GM21576 (cell line): Measurements from ENCODE around the gene MEI4.
"Not testable (repeated sequence)": the region's sequence is repeated elsewhere in the genome, so short reads cannot be mapped to it uniquely, and the experiment has no call there.

Experiments
- ATAC-seq: cut with Tn5 transposase; IDR thresholded peaks from one replicate; pipeline ENCODE4 v1.9.1; 2021; ENCODE audit warnings: mild to moderate bottlenecking, moderate library complexity; ENCODE audit not compliant: unreplicated experiment

MEI4 gene

GRCh38 chr6:77652739-77653138 lies at the start of gene MEI4:
Gene MEI4, plus strand, starts transcription at chr6:77653039. Its CDS starts 37,633 bp downstream, at chr6:77690672.
- ATAC-seq: no peak

GRCh38 chr6:77604476-77604875 lies 48.4 kb upstream of the MEI4 start:
- ATAC-seq: no peak

DNA sequence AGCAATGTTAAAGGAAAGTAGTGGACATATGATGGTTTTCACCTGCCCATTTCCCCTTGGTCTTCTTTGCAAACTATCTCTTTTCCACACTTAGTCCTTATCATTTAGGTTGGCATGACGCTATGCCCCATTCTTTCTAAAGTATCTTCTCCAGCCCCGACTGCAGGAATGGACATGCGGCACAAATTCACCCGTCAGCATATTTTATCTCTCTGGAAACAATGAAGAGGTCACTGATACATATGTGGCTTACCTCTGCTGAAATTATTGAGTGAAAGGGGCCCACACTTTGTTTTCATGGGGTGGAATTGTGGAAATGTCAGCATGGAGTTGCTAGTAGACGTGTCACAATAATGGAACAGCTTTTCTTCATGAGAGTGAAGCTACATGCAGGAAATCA lies 45.8 kb upstream of the MEI4 start:
- no peak for ATAC-seq

GRCh38 chr6:77609106-77609505 lies 43.7 kb upstream of the MEI4 start:
- ATAC-seq: no peak

DNA sequence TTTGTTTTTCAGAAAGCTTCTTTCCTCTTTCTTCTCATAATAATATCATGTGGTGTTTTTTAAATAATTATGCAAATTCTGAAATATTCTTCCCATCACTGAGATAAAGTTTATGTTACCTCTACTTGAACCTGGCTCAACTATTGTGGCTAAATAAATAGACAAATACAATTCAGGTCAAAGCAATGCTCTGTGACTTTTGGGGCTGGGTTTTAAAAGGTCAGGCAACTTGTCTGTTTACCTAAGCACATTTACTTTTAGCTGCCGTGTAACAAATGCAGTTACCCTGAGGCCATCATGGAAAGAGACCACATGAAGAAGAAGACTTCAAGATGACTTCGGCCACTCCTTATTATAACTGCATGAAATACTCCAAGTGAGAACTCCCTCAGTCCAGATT lies 33.7 kb upstream of the MEI4 start:
- ATAC-seq: no peak

DNA sequence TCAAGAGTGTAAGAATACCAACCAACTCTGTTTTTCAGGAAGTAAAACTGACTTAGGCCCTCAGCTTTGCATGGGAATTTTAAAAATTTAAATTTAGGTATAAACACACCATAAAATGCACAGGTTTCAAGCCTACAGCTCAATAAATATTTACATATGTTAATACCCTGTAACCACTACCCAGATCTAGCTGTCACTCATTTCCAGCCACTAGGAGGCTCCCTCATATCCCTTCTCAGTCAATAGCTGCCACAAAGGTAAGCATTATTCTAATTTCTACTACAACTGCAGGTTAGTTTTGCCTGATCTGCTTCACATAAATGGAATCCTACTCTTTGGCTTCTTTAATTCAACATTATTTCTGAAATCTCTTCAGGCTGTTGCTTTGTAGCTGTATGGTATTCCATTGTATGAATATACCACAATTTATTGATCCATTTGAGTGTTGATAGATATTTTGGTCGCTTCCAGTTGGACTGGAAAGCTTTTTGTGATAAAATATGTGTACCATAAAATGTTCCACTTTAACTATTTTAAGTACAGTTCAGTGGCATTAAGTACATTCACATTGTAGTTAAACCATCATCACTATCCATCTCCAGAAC lies 32.5 kb upstream of the MEI4 start:
- ATAC-seq: no peak

DNA sequence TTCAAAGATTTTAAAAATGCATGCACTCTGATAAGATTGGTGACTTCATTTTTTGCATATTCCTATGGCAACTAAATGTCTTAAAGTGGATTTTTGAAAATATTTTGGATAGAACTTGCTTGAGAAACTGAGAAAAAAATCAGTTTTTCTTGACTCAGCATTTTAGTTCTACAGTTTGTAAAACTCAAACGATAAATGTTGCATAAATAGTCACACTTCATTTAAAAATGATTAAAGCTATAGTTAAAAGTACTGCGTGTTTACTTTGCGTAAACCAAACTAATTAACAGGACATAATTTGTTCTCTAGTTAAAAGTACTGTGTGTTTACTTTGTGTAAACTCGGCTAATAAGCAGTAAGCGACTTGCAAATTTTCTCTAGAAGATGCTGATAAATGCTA lies 28.3 kb upstream of the MEI4 start:
- no peak for ATAC-seq

DNA sequence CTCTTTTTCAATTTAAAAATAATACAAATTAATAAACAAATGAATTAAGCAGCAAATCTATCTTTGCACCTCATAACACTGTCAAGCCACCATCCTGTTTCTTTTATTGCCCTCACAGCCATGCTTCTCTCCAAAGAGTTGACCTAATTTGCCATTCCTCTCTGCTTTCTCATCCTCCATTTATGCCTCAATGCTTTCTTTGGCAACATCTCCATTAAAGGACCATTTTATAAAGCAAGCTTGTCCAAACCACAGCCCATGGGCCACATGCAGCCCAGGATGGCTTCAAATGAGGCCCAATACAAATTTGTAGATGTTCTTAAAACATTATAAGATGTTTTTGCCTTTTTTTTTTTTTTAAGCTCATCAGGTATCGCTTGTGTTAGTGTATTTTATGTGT lies 26.4 kb upstream of the MEI4 start:
- ATAC-seq: no peak

DNA sequence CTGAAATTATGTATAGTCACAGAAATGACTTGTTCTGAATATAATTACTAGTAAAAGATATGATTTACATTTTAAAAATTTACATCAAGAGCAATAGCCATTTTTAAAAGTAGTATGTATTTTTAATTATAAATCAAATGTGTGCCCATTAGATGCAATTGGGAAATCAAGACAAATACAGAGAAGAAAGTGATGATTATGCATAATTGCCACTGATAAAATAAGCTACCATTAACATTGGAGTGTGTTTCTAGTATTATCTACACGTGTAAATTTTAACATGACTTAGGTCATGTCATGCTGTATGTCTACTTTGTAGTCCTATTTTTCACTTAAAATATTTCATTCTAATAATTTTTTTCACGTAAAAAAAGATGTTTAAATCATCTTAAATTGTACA lies 22.8 kb upstream of the MEI4 start:
- ATAC-seq: no peak

DNA sequence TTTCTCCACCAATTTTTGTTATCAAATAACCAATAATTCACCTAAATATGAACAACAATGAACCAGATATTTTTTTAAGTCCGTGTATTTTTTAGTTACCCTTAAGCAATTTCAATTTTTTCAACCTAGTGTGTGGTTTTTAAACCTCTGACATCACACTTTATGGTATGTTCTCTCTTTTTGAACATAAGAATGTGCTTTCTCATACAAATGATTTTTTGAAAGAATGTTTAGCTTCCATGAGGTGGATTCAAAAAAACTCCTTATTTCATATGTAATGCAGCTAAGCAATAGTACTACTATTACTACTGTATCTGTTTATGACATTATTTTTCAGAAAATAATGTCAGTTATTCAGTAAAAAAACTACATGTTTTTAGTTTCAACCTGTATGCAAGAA lies 19.4 kb upstream of the MEI4 start:
- ATAC-seq: no peak

DNA sequence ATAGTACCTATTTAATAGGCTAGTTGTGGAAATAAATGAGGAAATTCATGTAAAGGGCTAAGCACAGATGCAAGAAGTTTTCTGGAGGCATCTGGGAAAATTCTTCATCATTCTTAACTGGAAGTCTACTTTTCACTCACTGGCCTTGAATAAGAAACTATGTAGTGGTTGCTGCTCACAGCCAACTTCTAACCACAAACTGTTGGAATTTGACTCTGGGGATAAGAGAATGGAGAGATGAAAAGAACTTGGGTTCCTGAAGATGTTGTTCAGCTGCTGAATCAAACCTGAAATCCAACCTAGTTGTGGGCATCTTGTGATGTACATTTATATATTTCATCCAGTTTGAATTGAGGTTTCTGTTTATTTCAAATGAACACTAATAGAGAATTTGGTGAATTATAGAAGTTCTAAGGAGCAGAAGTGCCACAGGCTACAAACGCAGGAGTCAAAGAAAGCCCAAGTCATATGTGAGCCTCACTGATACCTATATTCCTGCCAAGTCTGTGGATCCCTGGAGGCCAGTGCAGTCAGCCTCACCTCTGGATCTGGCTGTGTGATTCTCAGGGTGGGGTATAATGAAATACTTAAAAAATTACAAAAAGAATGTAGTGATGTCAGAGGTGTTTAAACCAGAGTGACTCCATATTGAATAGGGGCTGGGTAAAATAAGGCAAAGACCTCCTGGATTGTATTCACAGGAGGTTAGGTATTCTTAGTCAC lies 18.7 kb upstream of the MEI4 start:
- no peak for ATAC-seq

DNA sequence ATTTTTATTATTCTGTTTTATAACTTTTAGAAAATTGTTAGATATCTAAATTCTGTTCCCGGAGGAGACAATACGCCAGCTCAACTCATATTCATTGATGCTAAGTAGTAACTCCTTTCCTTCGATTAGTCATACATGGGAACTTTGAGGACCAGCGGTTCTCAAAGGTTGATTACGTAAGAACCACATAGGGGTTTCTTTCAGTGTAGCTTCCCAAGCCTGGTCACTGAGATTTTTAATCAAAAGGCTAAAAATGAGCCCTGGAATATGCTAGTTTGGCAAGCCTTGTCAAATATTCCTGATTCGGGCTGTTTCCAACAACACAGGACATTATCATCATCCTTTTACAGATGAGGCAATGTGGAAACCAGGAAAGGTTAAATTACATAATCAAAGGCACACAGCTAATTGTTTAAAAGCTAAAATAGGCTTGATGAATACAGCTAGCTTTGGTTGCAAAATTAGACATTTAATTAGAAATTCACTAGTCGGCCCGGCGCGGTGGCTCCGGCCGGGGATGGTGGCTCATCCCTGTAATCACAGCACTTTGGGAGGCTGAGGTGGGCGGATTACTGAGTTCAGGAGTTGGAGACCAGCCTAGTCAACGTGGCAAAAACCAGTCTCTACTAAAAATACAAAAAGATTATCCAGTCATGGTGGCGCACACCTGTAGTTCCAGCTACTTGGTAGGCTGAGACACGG lies 14.6 kb upstream of the MEI4 start:
- no peak for ATAC-seq

DNA sequence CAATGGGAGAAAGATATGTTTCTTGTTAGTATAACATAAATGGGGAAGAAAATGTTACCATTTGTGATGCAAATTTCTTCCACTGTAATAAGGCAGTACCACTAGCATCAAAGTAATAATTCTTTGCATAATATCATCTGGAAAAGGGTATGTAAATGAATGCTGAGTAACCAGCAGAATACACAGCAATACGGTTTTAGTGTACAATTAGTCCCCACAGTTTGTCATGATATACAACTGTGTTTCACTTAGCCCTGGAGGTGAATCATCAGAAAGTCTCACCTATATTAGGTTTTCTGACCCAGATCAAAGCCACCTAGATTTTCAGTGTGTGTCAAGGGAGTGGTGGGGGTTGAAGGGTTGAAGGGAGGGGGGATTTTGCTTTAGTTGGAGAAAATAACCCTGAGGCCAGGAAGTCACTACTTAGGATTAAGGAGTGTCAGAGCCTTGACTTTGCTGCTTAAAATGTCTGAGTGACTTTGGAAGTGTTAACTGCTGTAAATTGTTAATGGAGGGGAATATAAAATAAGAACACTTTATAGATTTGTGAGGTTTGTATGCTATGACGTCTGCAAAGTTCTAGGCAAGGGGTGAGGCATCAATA lies 8.6 kb upstream of the MEI4 start:
- no peak for ATAC-seq

- ATAC-seq: no peak
These were observed 2.7 kb upstream of the MEI4 start for GRCh38 chr6:77650098-77650663.

DNA sequence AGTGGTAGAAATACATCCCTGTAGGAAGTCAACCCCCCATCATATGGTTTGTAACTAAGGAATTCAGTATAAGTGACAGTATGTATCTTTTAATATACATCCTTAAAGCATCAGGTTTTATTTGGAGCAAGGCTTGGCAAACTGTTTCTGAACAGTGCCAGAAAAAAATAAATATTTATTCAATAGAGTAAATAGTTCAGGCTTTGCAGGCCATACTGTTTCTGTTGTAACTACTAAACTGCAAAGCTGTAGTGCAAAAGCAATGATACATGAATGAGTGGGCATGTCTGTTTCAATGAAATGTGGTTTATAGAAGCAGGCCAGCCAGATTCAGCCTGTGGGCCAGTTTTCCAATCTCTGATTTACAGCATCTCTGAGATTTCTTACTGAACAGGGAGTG lies 977 bp downstream of the MEI4 start:
- no peak for ATAC-seq

DNA sequence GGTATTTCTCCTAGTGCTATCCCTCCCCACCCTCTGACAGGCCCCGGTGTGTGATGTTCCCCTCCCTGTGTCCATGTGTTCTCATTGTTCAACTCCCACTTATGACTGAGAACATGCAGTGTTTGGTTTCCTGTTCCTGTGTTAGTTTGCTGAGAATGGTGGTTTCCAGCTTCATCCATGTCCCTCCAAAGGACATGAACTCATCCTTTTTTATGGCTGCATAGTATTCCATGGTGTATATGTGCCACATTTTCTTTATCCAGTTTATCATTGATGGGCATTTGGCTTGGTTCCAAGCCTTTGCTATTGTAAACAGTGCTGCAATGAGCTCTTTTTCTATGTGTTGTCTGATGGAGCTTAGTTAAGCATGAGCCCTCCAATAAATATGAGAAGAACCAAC lies 2.2 kb downstream of the MEI4 start:
- not testable (repeated sequence) for ATAC-seq

GRCh38 chr6:77656999-77657764 lies 4.3 kb downstream of the MEI4 start:
- ATAC-seq: no peak

- ATAC-seq: no peak
These were observed 13.5 kb downstream of the MEI4 start for GRCh38 chr6:77666340-77666739.

DNA sequence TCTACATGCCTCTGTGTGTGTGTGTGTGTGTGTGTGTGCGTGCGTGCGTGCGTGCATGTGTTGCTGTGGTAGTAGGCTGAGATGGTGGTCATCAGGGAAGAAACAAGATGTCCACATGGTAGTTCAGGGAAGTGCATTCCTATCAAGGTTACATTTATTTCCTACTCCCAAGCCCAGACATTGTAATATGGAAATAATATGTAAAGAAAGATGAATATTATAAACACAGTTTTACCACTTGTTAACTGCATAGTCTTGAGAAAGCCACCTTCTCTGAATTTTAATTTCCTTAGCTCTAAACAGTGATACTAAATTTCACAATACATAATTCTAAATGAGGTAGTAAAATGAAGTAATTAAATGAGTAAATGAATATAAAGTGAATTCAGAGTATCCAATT lies 14.0 kb downstream of the MEI4 start:
- no peak for ATAC-seq

DNA sequence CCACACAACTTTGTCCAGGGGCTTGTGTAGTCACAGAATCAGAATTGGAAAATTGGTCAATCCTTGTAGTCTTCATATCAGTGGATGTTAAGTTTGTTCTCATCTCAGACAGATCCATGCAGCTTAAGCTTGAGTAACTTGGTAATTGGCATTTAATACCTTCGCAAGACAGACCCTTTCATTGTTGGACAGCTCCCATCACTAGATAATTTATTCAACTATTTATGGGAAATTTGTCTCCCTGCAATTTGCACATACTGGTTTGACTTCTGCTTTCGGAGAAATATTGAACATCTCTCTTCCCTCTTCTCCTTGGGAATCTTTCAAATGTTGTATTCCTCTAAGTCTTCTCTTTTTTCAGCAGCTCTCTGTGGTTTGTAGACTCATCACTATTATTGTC lies 17.1 kb downstream of the MEI4 start:
- ATAC-seq: no peak

- no peak for ATAC-seq
These were observed 21.4 kb downstream of the MEI4 start for GRCh38 chr6:77674211-77674610.
